Ovary (tissue), 9 donors: ENCODE measurements around the gene IQSEC1. TPM values are rescaled to one million over a fixed set of nuclear protein-coding genes. Genes with fewer than 3 reads are reported as not detected.
A peak's percentile ranks its signal among the peaks of the same experiment; 100 is the strongest.

Experiments
- DNase-seq, 5 donors: peaks; one replicate each; pipeline ENCODE4 v3.0.0-alpha.2; 2019 to 2020
- H3K27ac ChIP-seq, 2 donors: fragments of 200-600 bp; one replicate each; pipeline versions ENCODE4 v1.5.1 to v1.8.0; 2019 to 2022
- H3K27me3 ChIP-seq: fragments of 200-600 bp; one replicate; pipeline ENCODE4 v1.8.0; 2022
- H3K36me3 ChIP-seq: fragments of 200-600 bp; sonication (generic); one replicate; pipeline ENCODE4 v1.5.1; 2019
- H3K4me1 ChIP-seq: one replicate; pipeline ENCODE4 v1.8.1; 2013; ENCODE audit warnings: mild to moderate bottlenecking, moderate library complexity; ENCODE audit not compliant: insufficient read depth
- H3K4me3 ChIP-seq: fragments of 200-600 bp; sonication (generic); one replicate; pipeline ENCODE4 v1.5.1; 2017
- H3K9me3 ChIP-seq, 2 donors: fragments of 200-600 bp in 1 of 2; sonication (generic) in 1 of 2; one replicate each; pipeline versions ENCODE4 v1.5.1 to v1.8.1; 2013 to 2019; ENCODE audit warnings: mild to moderate bottlenecking in 1 of 2, moderate library complexity in 1 of 2
- CTCF ChIP-seq, 3 donors: fragments of 450-650 bp in 2 of 3; fragments of 200-600 bp in 1 of 3; IDR thresholded peaks; one replicate each; pipeline versions ENCODE4 v1.5.1 to v1.8.0; 2016 to 2022; ENCODE audit warnings: antibody characterized with exemption in 3 of 3, mild to moderate bottlenecking in 1 of 3
- EP300 ChIP-seq: sonication (generic); formaldehyde crosslinking; IDR thresholded peaks from one replicate; pipeline ENCODE4 v1.6.1; 2017; ENCODE audit warnings: antibody characterized with exemption
- POLR2A ChIP-seq: fragments of 450-650 bp; IDR thresholded peaks from one replicate; pipeline ENCODE4 v1.6.1; 2017; ENCODE audit warnings: antibody characterized with exemption, mild to moderate bottlenecking, moderate library complexity
- WGBS, 3 donors: extraction: QIAGEN DNeasy Blood & Tissue Kit in 1 of 3; methylation state at CpG; one replicate each; pipeline versions ENCODE4 v1.1.5 to v1.1.7; 2013 to 2017; 5-methylcytosine and 5-hydroxymethylcytosine counted together
- intact Hi-C, 4 donors: fragments of 100-400 bp; cut with DNase I; formaldehyde crosslinking; loops; one replicate each; pipeline versions ENCODE4 v1.11.0 to v1.15.1; 2022 to 2023
- polyA plus RNA-seq, 2 donors: library from polyadenylated mRNA; stranded (reverse); fragments of 200-250 nt in 1 of 2; fragments of 350-450 nt in 1 of 2; fragmentation: Illumina TruSeq in 1 of 2; extraction: RNeasy Lipid Tissue Mini Kit (QIAGEN cat#74804) in 1 of 2; gene quantifications; one replicate each; pipeline ENCODE4 v1.2.3, GENCODE V29; 2013 to 2014
- total RNA-seq, 7 donors: library from RNA; depleted of rRNA in 2 of 7; stranded (reverse); fragments of >200 nt in 2 of 7; fragmentation: NEBNext Ultra II Directional in 3 of 7; extraction: Animal tissue kit (Norgen Biotek cat#: 25700) in 3 of 7; gene quantifications; one replicate each; pipeline versions ENCODE4 v1.1.0 to v1.2.4, GENCODE V29; 2016 to 2023
- donor health status: DM: no; HTN: no; CAD: no; lungs with moderate emphysema.
- donor health status: DM: no; HTN: no; CAD: no.
- donor health status: Bipolar disorder and iron deficiency.
- donor health status: DM: yes; HTN: yes; CAD: no.
- donor health status: DM: no; HTN: no; CAD: no.
- donor health status: DM: yes; HTN: yes; CAD: no.

Gene IQSEC1
- total and polyA plus RNA-seq, 9 donors = 20.9 to 55.4 (median 45.1) TPM

- Histone ChIP-seq H3K4me3 (no peak overlapping the region), H3K27ac (no peak overlapping the region), H3K36me3 (no peaks in the 10 kb centered on the region), H3K4me1 (no peaks in the 10 kb centered on the region), H3K27me3 (no peaks in the 10 kb centered on the region), H3K9me3 (no peaks in the 10 kb centered on the region)
- WGBS, 3 donors = 79 to 82% (median 80%) methylated on average over 13 of the region's 13 CpGs
- intact Hi-C loops = no loop called here
- DNase-seq = peak in 1 of 5 donors; percentile 13
- TF ChIP-seq POLR2A = no peak
- no peak for TF ChIP-seq CTCF (IDR thresholded peaks at IDR 0.05)
- TF ChIP-seq EP300 = no peak
Measured at GRCh38 chr3:13107661-13108060, 34.4 kb upstream of the IQSEC1 start.

GRCh38 chr3:13106308-13107001 lies 33.2 kb upstream of the IQSEC1 start:
- no peak overlapping the region for H3K27ac ChIP-seq
- no peak overlapping the region for H3K4me3 ChIP-seq
- no peaks in the 10 kb centered on the region for H3K4me1 ChIP-seq
- WGBS, 3 donors = 49 to 55% (median 54%) methylated on average over 6 of the region's 6 CpGs
- TF ChIP-seq EP300 (no peak), CTCF (IDR thresholded peaks at IDR 0.05) (no peak), POLR2A (no peak)
- no peaks in the 10 kb centered on the region for H3K9me3 ChIP-seq
- no peaks in the 10 kb centered on the region for H3K27me3 ChIP-seq
- DNase-seq = no peak
- no peaks in the 10 kb centered on the region for H3K36me3 ChIP-seq
- intact Hi-C loops = no loop called here

- intact Hi-C loops = no loop called here
- H3K4me1 ChIP-seq = no peaks in the 10 kb centered on the region
- no peaks in the 10 kb centered on the region for H3K36me3 ChIP-seq
- no peak overlapping the region for H3K4me3 ChIP-seq
- no peaks in the 10 kb centered on the region for H3K27me3 ChIP-seq
- H3K9me3 ChIP-seq = no peaks in the 10 kb centered on the region
- TF ChIP-seq POLR2A (no peak), EP300 (no peak)
- no peak overlapping the region for H3K27ac ChIP-seq
- WGBS, 3 donors = 84 to 87% (median 87%) methylated on average over 5 of the region's 5 CpGs
- no peak for DNase-seq
Measured at GRCh38 chr3:13105896-13106250, 32.6 kb upstream of the IQSEC1 start.

- WGBS, 3 donors = 85 to 89% (median 85%) methylated on average over 8 of the region's 8 CpGs
- DNase-seq = no peak
- intact Hi-C loops = no loop called here
Measured at GRCh38 chr3:13105181-13105895, 32.1 kb upstream of the IQSEC1 start.

More at GRCh38 chr3:13105181-13105895, 32.1 kb upstream of the IQSEC1 start:
- no peaks in the 10 kb centered on the region for H3K36me3 ChIP-seq
- no peak overlapping the region for H3K4me3 ChIP-seq
- H3K27me3 ChIP-seq = no peaks in the 10 kb centered on the region
- TF ChIP-seq POLR2A = no peak
- no peak for TF ChIP-seq EP300
- no peak for TF ChIP-seq CTCF (IDR thresholded peaks at IDR 0.05)
- H3K27ac ChIP-seq = no peak overlapping the region
- H3K4me1 ChIP-seq = no peaks in the 10 kb centered on the region
- no peaks in the 10 kb centered on the region for H3K9me3 ChIP-seq
